ENCODE measurements around the gene AP5M1.

The AP5M1 gene

DNA sequence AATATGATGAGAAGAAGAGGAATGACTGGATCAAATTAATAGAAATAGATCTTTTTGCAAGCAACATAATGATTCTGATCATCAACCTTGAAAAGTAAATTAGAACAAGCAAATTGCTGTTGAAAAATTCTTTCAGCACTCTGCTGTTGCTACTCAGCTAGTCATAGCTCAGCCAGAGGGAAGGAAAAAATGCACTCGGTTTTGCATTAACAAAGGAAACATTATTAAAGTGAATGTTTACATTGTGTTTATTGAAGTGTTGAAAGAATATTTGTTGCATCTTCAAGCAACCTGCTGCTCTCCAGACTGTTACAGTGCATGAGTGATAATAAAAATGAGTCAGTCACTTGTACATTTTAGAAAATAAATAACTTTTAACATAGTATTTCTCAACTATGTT, 26.5 kb downstream of the AP5M1 start:
- Histone ChIP-seq H3K9ac (ENCODE audit: low read length) (no peak overlapping the region), H3K9me3 (ENCODE audit: control insufficient read depth, low read length) (no peaks in the 10 kb centered on the region), H2BK15ac (ENCODE audit: low read depth, poor library complexity, severe bottlenecking) (no peak overlapping the region), H2BK12ac (ENCODE audit: low read length in 2 of 2) (no peak overlapping the region), H3K14ac (ENCODE audit: low read length in 2 of 2) (no peak overlapping the region), H3K4ac (ENCODE audit: low read depth in 1 of 2, low read length in 2 of 2) (no peak overlapping the region), H3K79me1 (replicated peaks; ENCODE audit: low read length, poor library complexity, severe bottlenecking) (no peaks in the 10 kb centered on the region), H2BK120ac (ENCODE audit: low read depth, low read length) (no peak overlapping the region), H3K4me3 (ENCODE audit: insufficient read depth in 1 of 2, low read depth in 1 of 2, low read length in 2 of 2) (no peak overlapping the region), H4K8ac (ENCODE audit: low read length) (no peak overlapping the region), H4K91ac (ENCODE audit: low read length) (no peak overlapping the region), H3K23ac (ENCODE audit: low read length in 2 of 2) (no peak overlapping the region), H3K4me2 (ENCODE audit: low read length, poor library complexity, severe bottlenecking) (no peak overlapping the region), H2AFZ (ENCODE audit: low read depth, low read length) (no peak overlapping the region), H3K18ac (ENCODE audit: low read depth in 1 of 2, low read length in 2 of 2) (no peak overlapping the region), H3K36me3 (ENCODE audit: control insufficient read depth in 1 of 2, insufficient read depth in 2 of 2, low read depth in 1 of 2, low read length in 2 of 2) (peaks cover 0 to 11% of the 10 kb centered on the region in 2 experiments), H3K4me1 (ENCODE audit: control insufficient read depth, insufficient read depth, low read depth, low read length) (no peaks in the 10 kb centered on the region), H3K27ac (ENCODE audit: low read length, poor library complexity, severe bottlenecking) (no peak overlapping the region), H2BK5ac (ENCODE audit: low read depth, low read length, poor library complexity, severe bottlenecking) (no peak overlapping the region), H3K27me3 (ENCODE audit: control insufficient read depth in 1 of 2, insufficient read depth in 1 of 2, low read length in 2 of 2) (no peaks in the 10 kb centered on the region), H2AK5ac (ENCODE audit: low read length, severe bottlenecking) (no peak overlapping the region)
- WGBS: 56% methylated on average over 1 of the region's 1 CpG
- no peak for DNase-seq

DNA sequence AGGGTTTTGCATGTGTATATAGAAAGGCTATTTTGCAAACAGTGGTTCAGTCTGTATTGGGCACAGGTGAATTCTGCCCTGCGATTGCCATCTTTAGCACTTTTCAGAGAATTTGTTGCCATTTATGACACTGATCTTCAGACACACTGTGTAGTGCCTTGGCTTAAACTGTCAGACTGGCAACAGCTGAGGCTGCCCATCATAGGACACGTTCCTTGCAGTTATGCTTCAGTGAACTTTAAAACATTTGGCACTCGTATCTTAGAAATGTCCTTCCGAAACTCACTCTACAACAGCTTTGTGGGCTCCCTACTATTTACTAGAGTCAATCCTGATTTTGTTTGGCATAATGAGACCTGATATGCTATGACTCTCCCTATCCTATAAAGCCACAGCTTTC, 29.1 kb downstream of the AP5M1 start:
- WGBS: 94% methylated on average over 4 of the region's 4 CpGs
- Histone ChIP-seq H4K91ac (ENCODE audit: low read length) (no peak overlapping the region), H3K18ac (ENCODE audit: low read depth in 1 of 2, low read length in 2 of 2) (no peak overlapping the region), H3K4me3 (ENCODE audit: insufficient read depth in 1 of 2, low read depth in 1 of 2, low read length in 2 of 2) (no peak overlapping the region), H2AFZ (ENCODE audit: low read depth, low read length) (no peak overlapping the region), H3K9me3 (ENCODE audit: control insufficient read depth, low read length) (no peaks in the 10 kb centered on the region), H3K14ac (ENCODE audit: low read length in 2 of 2) (no peak overlapping the region), H3K4me2 (ENCODE audit: low read length, poor library complexity, severe bottlenecking) (no peak overlapping the region), H2BK15ac (ENCODE audit: low read depth, poor library complexity, severe bottlenecking) (no peak overlapping the region), H3K27me3 (ENCODE audit: control insufficient read depth in 1 of 2, insufficient read depth in 1 of 2, low read length in 2 of 2) (no peaks in the 10 kb centered on the region), H3K79me1 (replicated peaks; ENCODE audit: low read length, poor library complexity, severe bottlenecking) (no peaks in the 10 kb centered on the region), H3K4me1 (ENCODE audit: control insufficient read depth, insufficient read depth, low read depth, low read length) (no peaks in the 10 kb centered on the region), H2BK5ac (ENCODE audit: low read depth, low read length, poor library complexity, severe bottlenecking) (no peak overlapping the region), H3K9ac (ENCODE audit: low read length) (no peak overlapping the region), H3K36me3 (ENCODE audit: control insufficient read depth in 1 of 2, insufficient read depth in 2 of 2, low read depth in 1 of 2, low read length in 2 of 2) (peaks cover 0 to 3% of the 10 kb centered on the region in 2 experiments), H4K8ac (ENCODE audit: low read length) (no peak overlapping the region), H2BK120ac (ENCODE audit: low read depth, low read length) (no peak overlapping the region), H2BK12ac (ENCODE audit: low read length in 2 of 2) (no peak overlapping the region), H3K27ac (ENCODE audit: low read length, poor library complexity, severe bottlenecking) (no peak overlapping the region), H3K23ac (ENCODE audit: low read length in 2 of 2) (no peak overlapping the region), H2AK5ac (ENCODE audit: low read length, severe bottlenecking) (no peak overlapping the region), H3K4ac (ENCODE audit: low read depth in 1 of 2, low read length in 2 of 2) (no peak overlapping the region)
- DNase-seq: no peak

GRCh38 chr14:57299511-57299910, 30.7 kb downstream of the AP5M1 start:
- Histone ChIP-seq H3K36me3 (ENCODE audit: control insufficient read depth in 1 of 2, insufficient read depth in 2 of 2, low read depth in 1 of 2, low read length in 2 of 2) (peaks cover 0 to 3% of the 10 kb centered on the region in 2 experiments), H3K27ac (ENCODE audit: low read length, poor library complexity, severe bottlenecking) (no peak overlapping the region), H3K14ac (ENCODE audit: low read length in 2 of 2) (no peak overlapping the region), H3K9me3 (ENCODE audit: control insufficient read depth, low read length) (no peaks in the 10 kb centered on the region), H3K79me1 (replicated peaks; ENCODE audit: low read length, poor library complexity, severe bottlenecking) (no peaks in the 10 kb centered on the region), H3K4me3 (ENCODE audit: insufficient read depth in 1 of 2, low read depth in 1 of 2, low read length in 2 of 2) (no peak overlapping the region), H3K4me2 (ENCODE audit: low read length, poor library complexity, severe bottlenecking) (no peak overlapping the region), H3K4me1 (ENCODE audit: control insufficient read depth, insufficient read depth, low read depth, low read length) (no peaks in the 10 kb centered on the region), H3K18ac (ENCODE audit: low read depth in 1 of 2, low read length in 2 of 2) (no peak overlapping the region), H4K91ac (ENCODE audit: low read length) (no peak overlapping the region), H2BK5ac (ENCODE audit: low read depth, low read length, poor library complexity, severe bottlenecking) (no peak overlapping the region), H2BK120ac (ENCODE audit: low read depth, low read length) (no peak overlapping the region), H2AFZ (ENCODE audit: low read depth, low read length) (no peak overlapping the region), H2AK5ac (ENCODE audit: low read length, severe bottlenecking) (no peak overlapping the region), H3K4ac (ENCODE audit: low read depth in 1 of 2, low read length in 2 of 2) (no peak overlapping the region), H2BK15ac (ENCODE audit: low read depth, poor library complexity, severe bottlenecking) (no peak overlapping the region), H2BK12ac (ENCODE audit: low read length in 2 of 2) (no peak overlapping the region), H3K9ac (ENCODE audit: low read length) (no peak overlapping the region), H4K8ac (ENCODE audit: low read length) (no peak overlapping the region), H3K27me3 (ENCODE audit: control insufficient read depth in 1 of 2, insufficient read depth in 1 of 2, low read length in 2 of 2) (no peaks in the 10 kb centered on the region), H3K23ac (ENCODE audit: low read length in 2 of 2) (no peak overlapping the region)
- WGBS: 96% methylated on average over 3 of the region's 3 CpGs
- no peak for DNase-seq

- no peak for DNase-seq
- no peak overlapping the region for H2AFZ ChIP-seq (ENCODE audit: low read depth, low read length)
- no peak overlapping the region for H3K23ac ChIP-seq (ENCODE audit: low read length in 2 of 2)
- H3K4ac ChIP-seq (ENCODE audit: low read depth in 1 of 2, low read length in 2 of 2): no peak overlapping the region
- H3K4me3 ChIP-seq (ENCODE audit: insufficient read depth in 1 of 2, low read depth in 1 of 2, low read length in 2 of 2): no peak overlapping the region
- no peak overlapping the region for H2BK15ac ChIP-seq (ENCODE audit: low read depth, poor library complexity, severe bottlenecking)
- H3K79me1 ChIP-seq (replicated peaks; ENCODE audit: low read length, poor library complexity, severe bottlenecking): no peaks in the 10 kb centered on the region
- H3K9ac ChIP-seq (ENCODE audit: low read length): no peak overlapping the region
- H3K27me3 ChIP-seq (ENCODE audit: control insufficient read depth in 1 of 2, insufficient read depth in 1 of 2, low read length in 2 of 2): peaks cover 0 to 9% of the 10 kb centered on the region in 2 experiments
- H3K14ac ChIP-seq (ENCODE audit: low read length in 2 of 2): no peak overlapping the region
- H3K27ac ChIP-seq (ENCODE audit: low read length, poor library complexity, severe bottlenecking): no peak overlapping the region
- H3K18ac ChIP-seq (ENCODE audit: low read depth in 1 of 2, low read length in 2 of 2): no peak overlapping the region
- no peaks in the 10 kb centered on the region for H3K9me3 ChIP-seq (ENCODE audit: control insufficient read depth, low read length)
- no peak overlapping the region for H2AK5ac ChIP-seq (ENCODE audit: low read length, severe bottlenecking)
- H3K36me3 ChIP-seq (ENCODE audit: control insufficient read depth in 1 of 2, insufficient read depth in 2 of 2, low read depth in 1 of 2, low read length in 2 of 2): no peaks in the 10 kb centered on the region
- H4K8ac ChIP-seq (ENCODE audit: low read length): no peak overlapping the region
- 88% methylated on average over 3 of the region's 5 CpGs for WGBS
- no peaks in the 10 kb centered on the region for H3K4me1 ChIP-seq (ENCODE audit: control insufficient read depth, insufficient read depth, low read depth, low read length)
- no peak overlapping the region for H2BK5ac ChIP-seq (ENCODE audit: low read depth, low read length, poor library complexity, severe bottlenecking)
- H2BK12ac ChIP-seq (ENCODE audit: low read length in 2 of 2): no peak overlapping the region
- no peak overlapping the region for H4K91ac ChIP-seq (ENCODE audit: low read length)
- H2BK120ac ChIP-seq (ENCODE audit: low read depth, low read length): no peak overlapping the region
- H3K4me2 ChIP-seq (ENCODE audit: low read length, poor library complexity, severe bottlenecking): no peak overlapping the region
These were observed 34.1 kb downstream of the AP5M1 start for GRCh38 chr14:57302883-57303282.

Measured in mesenchymal stem cell (in vitro differentiated cells and primary cell).